Suprapubic skin (tissue), 3 donors: ENCODE results near the gene SYNJ2BP.
"Not testable (repeated sequence)": the region's sequence is repeated elsewhere in the genome, so short reads cannot be mapped to it uniquely, and the experiment has no call there.

Experiments
- POLR2A ChIP-seq, 2 donors: fragments of 450-650 bp; IDR thresholded peaks; one replicate each; pipeline ENCODE4 v1.6.1; 2017; ENCODE audit warnings: antibody characterized with exemption in 2 of 2, mild to moderate bottlenecking in 2 of 2, moderate library complexity in 2 of 2
- TF ChIP-seq, protein P1 (sequence below), 2 donors: fragments of 200-600 bp in 1 of 2; fragments of 450-650 bp in 1 of 2; sonication (generic) in 1 of 2; IDR thresholded peaks; one replicate each; pipeline ENCODE4 v1.5.1; 2016 to 2019; ENCODE audit warnings: antibody characterized with exemption in 2 of 2, mild to moderate bottlenecking in 1 of 2, moderate library complexity in 1 of 2

DNA sequence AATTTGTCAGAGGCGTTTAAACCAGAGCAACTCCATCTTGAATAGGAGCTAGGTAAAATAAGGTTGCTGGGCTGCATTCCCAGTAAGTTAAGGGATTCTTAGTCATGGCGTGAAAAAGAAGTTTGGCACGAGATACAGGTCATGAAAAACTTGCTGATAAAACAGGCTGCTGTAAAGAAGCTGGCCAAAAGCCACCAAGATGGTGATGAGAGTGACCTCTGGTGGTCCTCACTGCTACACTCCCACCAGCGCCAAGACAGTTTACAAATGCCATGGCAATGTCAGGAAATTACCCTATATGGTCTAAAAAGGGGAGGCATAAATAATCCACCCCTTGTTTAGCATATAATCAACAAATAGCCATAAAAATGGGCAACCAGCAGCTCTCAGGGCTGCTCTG lies 13.6 kb downstream of the SYNJ2BP start:
- TF ChIP-seq, protein P1, sequence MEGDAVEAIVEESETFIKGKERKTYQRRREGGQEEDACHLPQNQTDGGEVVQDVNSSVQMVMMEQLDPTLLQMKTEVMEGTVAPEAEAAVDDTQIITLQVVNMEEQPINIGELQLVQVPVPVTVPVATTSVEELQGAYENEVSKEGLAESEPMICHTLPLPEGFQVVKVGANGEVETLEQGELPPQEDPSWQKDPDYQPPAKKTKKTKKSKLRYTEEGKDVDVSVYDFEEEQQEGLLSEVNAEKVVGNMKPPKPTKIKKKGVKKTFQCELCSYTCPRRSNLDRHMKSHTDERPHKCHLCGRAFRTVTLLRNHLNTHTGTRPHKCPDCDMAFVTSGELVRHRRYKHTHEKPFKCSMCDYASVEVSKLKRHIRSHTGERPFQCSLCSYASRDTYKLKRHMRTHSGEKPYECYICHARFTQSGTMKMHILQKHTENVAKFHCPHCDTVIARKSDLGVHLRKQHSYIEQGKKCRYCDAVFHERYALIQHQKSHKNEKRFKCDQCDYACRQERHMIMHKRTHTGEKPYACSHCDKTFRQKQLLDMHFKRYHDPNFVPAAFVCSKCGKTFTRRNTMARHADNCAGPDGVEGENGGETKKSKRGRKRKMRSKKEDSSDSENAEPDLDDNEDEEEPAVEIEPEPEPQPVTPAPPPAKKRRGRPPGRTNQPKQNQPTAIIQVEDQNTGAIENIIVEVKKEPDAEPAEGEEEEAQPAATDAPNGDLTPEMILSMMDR (IDR thresholded peaks at IDR 0.05): not testable (repeated sequence)
- not testable (repeated sequence) for TF ChIP-seq POLR2A (IDR thresholded peaks at IDR 0.05)
